Measurements from ENCODE around the gene SIM1.
"Not testable (repeated sequence)": the region's sequence is repeated elsewhere in the genome, so short reads cannot be mapped to it uniquely, and the experiment has no call there.

Gene SIM1

GRCh38 chr6:100354736-100355641 is 109.7 kb downstream of the SIM1 start:
- DNase-seq (ENCODE audit: low read depth in 2 of 2): not testable (repeated sequence)

- no peak for DNase-seq (ENCODE audit: low read depth in 2 of 2)
Measured at GRCh38 chr6:100353276-100354015, 111.3 kb downstream of the SIM1 start.

- no peak for DNase-seq (ENCODE audit: low read depth in 2 of 2)
Measured at GRCh38 chr6:100350139-100350538, 114.6 kb downstream of the SIM1 start.

- no peak for DNase-seq (ENCODE audit: low read depth in 2 of 2)
Measured at GRCh38 chr6:100349366-100349765, 115.4 kb downstream of the SIM1 start.

- DNase-seq (ENCODE audit: low read depth in 2 of 2): no peak
Measured at GRCh38 chr6:100347901-100348550, 116.7 kb downstream of the SIM1 start.

- DNase-seq (ENCODE audit: low read depth in 2 of 2): no peak
Measured at GRCh38 chr6:100346828-100347227, 117.9 kb downstream of the SIM1 start.

- DNase-seq (ENCODE audit: low read depth in 2 of 2): no peak
Measured at GRCh38 chr6:100346203-100346602, 118.5 kb downstream of the SIM1 start.

- DNase-seq (ENCODE audit: low read depth in 2 of 2): no peak
Measured at GRCh38 chr6:100344761-100345160, 120.0 kb downstream of the SIM1 start.

- no peak for DNase-seq (ENCODE audit: low read depth in 2 of 2)
Measured at GRCh38 chr6:100344321-100344720, 120.4 kb downstream of the SIM1 start.

GRCh38 chr6:100343316-100344077 is 121.2 kb downstream of the SIM1 start:
- DNase-seq (ENCODE audit: low read depth in 2 of 2): no peak

GRCh38 chr6:100342830-100343229 is 121.9 kb downstream of the SIM1 start:
- no peak for DNase-seq (ENCODE audit: low read depth in 2 of 2)

- DNase-seq (ENCODE audit: low read depth in 2 of 2): no peak
Measured at GRCh38 chr6:100339574-100340255, 125.0 kb downstream of the SIM1 start.

- no peak for DNase-seq (ENCODE audit: low read depth in 2 of 2)
Measured at GRCh38 chr6:100338090-100338489, 126.6 kb downstream of the SIM1 start.

GRCh38 chr6:100336876-100337275 is 127.8 kb downstream of the SIM1 start:
- no peak for DNase-seq (ENCODE audit: low read depth in 2 of 2)

GRCh38 chr6:100335991-100336390 is 128.7 kb downstream of the SIM1 start:
- no peak for DNase-seq (ENCODE audit: low read depth in 2 of 2)

Data from stimulated activated CD4-positive, alpha-beta T cell treated with anti-CD3 and anti-CD28 coated beads, Interleukin-1b, Interleukin-23, amount 100 ng/mL, for 1 hour (primary cell).